ENCODE data around the gene MOCS1. TPM values are rescaled to one million over a fixed set of nuclear protein-coding genes. Genes with fewer than 3 reads are reported as not detected.

MOCS1 gene
- total RNA-seq, 1 donor from 2014 or later = 15.9 TPM

DNA sequence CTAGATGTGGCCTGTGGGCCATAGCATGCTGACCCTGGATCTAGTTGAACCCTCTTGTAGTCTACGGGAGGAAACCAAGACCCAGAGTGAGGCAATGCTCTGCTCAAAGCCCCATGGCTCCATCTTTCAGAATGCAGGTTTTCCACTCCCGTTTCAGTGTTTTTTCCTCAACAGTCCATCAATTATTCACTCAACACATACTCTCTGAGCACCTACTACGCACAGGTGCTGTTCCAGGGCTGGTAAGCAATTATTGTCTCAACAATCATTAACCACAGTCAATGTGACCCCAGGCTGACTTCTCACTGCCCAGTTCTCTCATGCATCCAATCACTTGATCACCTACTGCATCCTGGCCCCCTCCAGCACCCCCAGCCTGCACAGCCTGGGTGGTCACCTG lies 20.0 kb downstream of the MOCS1 start:
- TF ChIP-seq, protein P1, sequence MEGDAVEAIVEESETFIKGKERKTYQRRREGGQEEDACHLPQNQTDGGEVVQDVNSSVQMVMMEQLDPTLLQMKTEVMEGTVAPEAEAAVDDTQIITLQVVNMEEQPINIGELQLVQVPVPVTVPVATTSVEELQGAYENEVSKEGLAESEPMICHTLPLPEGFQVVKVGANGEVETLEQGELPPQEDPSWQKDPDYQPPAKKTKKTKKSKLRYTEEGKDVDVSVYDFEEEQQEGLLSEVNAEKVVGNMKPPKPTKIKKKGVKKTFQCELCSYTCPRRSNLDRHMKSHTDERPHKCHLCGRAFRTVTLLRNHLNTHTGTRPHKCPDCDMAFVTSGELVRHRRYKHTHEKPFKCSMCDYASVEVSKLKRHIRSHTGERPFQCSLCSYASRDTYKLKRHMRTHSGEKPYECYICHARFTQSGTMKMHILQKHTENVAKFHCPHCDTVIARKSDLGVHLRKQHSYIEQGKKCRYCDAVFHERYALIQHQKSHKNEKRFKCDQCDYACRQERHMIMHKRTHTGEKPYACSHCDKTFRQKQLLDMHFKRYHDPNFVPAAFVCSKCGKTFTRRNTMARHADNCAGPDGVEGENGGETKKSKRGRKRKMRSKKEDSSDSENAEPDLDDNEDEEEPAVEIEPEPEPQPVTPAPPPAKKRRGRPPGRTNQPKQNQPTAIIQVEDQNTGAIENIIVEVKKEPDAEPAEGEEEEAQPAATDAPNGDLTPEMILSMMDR (IDR thresholded peaks at IDR 0.05; ENCODE audit: unreplicated experiment) = no peak
- Mint-ChIP-seq H3K9me3 (ENCODE audit: low read depth) (no peaks in the 10 kb centered on the region), H3K27ac (no peak overlapping the region), H3K4me1 (ENCODE audit: low read depth) (peaks cover 15% of the 10 kb centered on the region), H3K27me3 (peaks cover 4% of the 10 kb centered on the region), H3K4me3 (ENCODE audit: low read depth) (no peak overlapping the region), H3K36me3 (ENCODE audit: insufficient read depth) (peaks cover 12% of the 10 kb centered on the region)
- DNase-seq (ENCODE audit: low spot score, unreplicated experiment) = no peak

DNA sequence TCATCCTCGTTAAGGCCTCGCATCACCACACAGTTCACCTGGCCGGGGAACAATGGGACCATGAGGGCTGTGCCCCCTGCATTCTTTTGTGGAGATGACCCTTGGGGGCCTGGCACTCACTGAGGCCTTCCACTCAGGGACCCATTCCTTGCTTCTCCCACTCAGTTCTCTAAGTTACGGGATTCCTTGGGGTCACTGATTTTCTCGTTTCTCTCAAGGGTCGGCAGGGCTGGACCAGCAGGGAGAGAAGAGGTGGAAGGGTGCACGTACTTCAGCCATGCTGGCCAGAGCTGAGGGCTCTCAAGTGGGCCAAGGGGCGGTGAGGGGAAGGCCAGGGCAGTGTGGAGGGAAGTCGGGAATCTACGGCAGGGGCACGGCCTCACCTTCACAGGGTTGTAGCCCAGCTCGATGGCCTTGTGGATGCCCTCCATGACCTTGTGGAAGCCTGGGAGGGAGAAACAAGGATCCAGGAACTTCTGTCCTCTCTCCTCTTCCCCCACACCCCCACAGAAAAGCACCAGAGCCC lies 20.8 kb downstream of the MOCS1 start:
- peaks cover 12% of the 10 kb centered on the region for H3K36me3 Mint-ChIP-seq (ENCODE audit: insufficient read depth)
- TF ChIP-seq, protein P1 (IDR thresholded peaks at IDR 0.05; ENCODE audit: unreplicated experiment) = no peak
- H3K4me3 Mint-ChIP-seq (ENCODE audit: low read depth) = no peak overlapping the region

DNA sequence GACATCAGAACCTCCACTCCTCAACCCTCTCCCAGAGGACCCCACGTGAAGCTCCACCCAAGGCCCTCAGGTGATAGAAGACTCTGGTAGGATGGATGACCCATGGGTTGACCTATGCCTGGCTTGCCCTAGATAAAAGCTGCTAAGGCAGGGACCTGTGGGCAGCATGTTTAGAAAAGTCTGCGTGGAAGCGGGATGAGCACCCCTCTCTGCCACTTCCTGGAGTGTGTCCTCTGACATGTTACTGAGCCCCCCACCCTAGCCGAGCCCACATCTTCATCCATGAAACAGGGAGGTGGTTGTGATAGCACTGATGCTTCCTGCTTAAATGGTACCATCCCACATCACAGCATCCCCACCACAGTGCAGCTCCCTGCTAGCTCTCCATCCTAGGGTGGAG lies 21.8 kb downstream of the MOCS1 start:
- Mint-ChIP-seq H3K27me3 (peaks cover 4% of the 10 kb centered on the region), H3K36me3 (ENCODE audit: insufficient read depth) (peaks cover 13% of the 10 kb centered on the region), H3K4me1 (ENCODE audit: low read depth) (peaks cover 5% of the 10 kb centered on the region), H3K9me3 (ENCODE audit: low read depth) (no peaks in the 10 kb centered on the region), H3K27ac (no peak overlapping the region), H3K4me3 (ENCODE audit: low read depth) (no peak overlapping the region)
- no peak for DNase-seq (ENCODE audit: low spot score, unreplicated experiment)
- TF ChIP-seq, protein P1 (IDR thresholded peaks at IDR 0.05; ENCODE audit: unreplicated experiment) = no peak

More for the DNA sequence above, 20.8 kb downstream of the MOCS1 start:
- Mint-ChIP-seq H3K4me1 (ENCODE audit: low read depth) (peaks cover 14% of the 10 kb centered on the region), H3K27me3 (peaks cover 4% of the 10 kb centered on the region), H3K9me3 (ENCODE audit: low read depth) (no peaks in the 10 kb centered on the region), H3K27ac (no peak overlapping the region)
- no peak for DNase-seq (ENCODE audit: low spot score, unreplicated experiment)

- Mint-ChIP-seq H3K9me3 (ENCODE audit: low read depth) (no peaks in the 10 kb centered on the region), H3K4me3 (ENCODE audit: low read depth) (no peak overlapping the region), H3K27ac (no peak overlapping the region), H3K36me3 (ENCODE audit: insufficient read depth) (peaks cover 12% of the 10 kb centered on the region), H3K4me1 (ENCODE audit: low read depth) (no peaks in the 10 kb centered on the region), H3K27me3 (peaks cover 2% of the 10 kb centered on the region)
- DNase-seq (ENCODE audit: low spot score, unreplicated experiment) = no peak
- TF ChIP-seq, protein P1 (IDR thresholded peaks at IDR 0.05; ENCODE audit: unreplicated experiment) = no peak
These were observed 22.6 kb downstream of the MOCS1 start for GRCh38 chr6:39911513-39912125.

DNA sequence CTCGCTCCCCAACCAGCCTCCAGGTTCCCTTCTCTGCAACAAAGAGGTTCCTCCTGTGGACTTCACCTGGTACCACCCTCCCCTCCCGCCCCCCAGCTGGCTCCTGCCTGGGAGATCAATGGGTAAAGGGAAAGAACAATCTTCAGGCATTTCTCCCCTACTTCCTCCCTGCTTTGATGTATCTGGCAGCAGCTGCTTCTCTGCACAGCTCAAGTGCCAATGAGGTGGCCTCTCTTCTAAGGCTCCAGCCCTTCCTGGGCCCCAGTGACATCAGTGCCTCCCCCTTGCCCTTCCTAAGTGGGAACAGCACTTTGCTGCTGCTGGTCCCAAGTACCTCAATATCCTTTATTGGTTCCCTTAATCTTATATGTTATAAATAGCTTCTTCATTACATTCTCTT lies 23.5 kb downstream of the MOCS1 start:
- H3K4me1 Mint-ChIP-seq (ENCODE audit: low read depth) = no peaks in the 10 kb centered on the region
- TF ChIP-seq, protein P1 (IDR thresholded peaks at IDR 0.05; ENCODE audit: unreplicated experiment) = no peak

More for the DNA sequence above, 23.5 kb downstream of the MOCS1 start:
- Mint-ChIP-seq H3K36me3 (ENCODE audit: insufficient read depth) (peaks cover 12% of the 10 kb centered on the region), H3K27ac (no peak overlapping the region), H3K9me3 (ENCODE audit: low read depth) (no peaks in the 10 kb centered on the region), H3K4me3 (ENCODE audit: low read depth) (no peak overlapping the region), H3K27me3 (no peaks in the 10 kb centered on the region)
- DNase-seq (ENCODE audit: low spot score, unreplicated experiment) = no peak
